GM18870 (cell line): ENCODE results near the gene NEU1.

Experiments
- ATAC-seq: cut with Tn5 transposase; IDR thresholded peaks from one replicate; pipeline ENCODE4 v1.9.1; 2021; ENCODE audit warnings: moderate library complexity; ENCODE audit not compliant: unreplicated experiment

The NEU1 gene

GRCh38 chr6:31896856-31897611, 34.4 kb upstream of the NEU1 start:
- ATAC-seq: no peak

- no peak for ATAC-seq
Observed at GRCh38 chr6:31896493-31896855, 33.9 kb upstream of the NEU1 start.

- no peak for ATAC-seq
Observed at GRCh38 chr6:31892821-31893220, 30.2 kb upstream of the NEU1 start.

GRCh38 chr6:31889331-31889972, 26.8 kb upstream of the NEU1 start:
- no peak for ATAC-seq

- no peak for ATAC-seq
Observed at GRCh38 chr6:31888276-31889258, 25.9 kb upstream of the NEU1 start.

GRCh38 chr6:31887173-31888007, 24.8 kb upstream of the NEU1 start:
- no peak for ATAC-seq

- ATAC-seq: no peak
Observed at GRCh38 chr6:31886541-31886991, 23.9 kb upstream of the NEU1 start.

- ATAC-seq: no peak
Observed at GRCh38 chr6:31884528-31885035, 22.0 kb upstream of the NEU1 start.

GRCh38 chr6:31883676-31884075, 21.1 kb upstream of the NEU1 start:
- ATAC-seq: no peak

GRCh38 chr6:31882344-31882743, 19.7 kb upstream of the NEU1 start:
- no peak for ATAC-seq

GRCh38 chr6:31881136-31881859, 18.7 kb upstream of the NEU1 start:
- ATAC-seq: no peak

- no peak for ATAC-seq
Observed at GRCh38 chr6:31880616-31881015, 18.0 kb upstream of the NEU1 start.

- no peak for ATAC-seq
Observed at GRCh38 chr6:31879901-31880300, 17.3 kb upstream of the NEU1 start.

GRCh38 chr6:31879143-31879542, 16.5 kb upstream of the NEU1 start:
- no peak for ATAC-seq

- ATAC-seq: no peak
Observed at GRCh38 chr6:31878726-31879125, 16.1 kb upstream of the NEU1 start, which contains the start of gene SLC44A4. Gene SLC44A4, minus strand, starts transcription at chr6:31878997. Its CDS starts 17 bp downstream, at chr6:31878980.

- ATAC-seq: no peak
Observed at GRCh38 chr6:31878222-31878621, 15.6 kb upstream of the NEU1 start.

GRCh38 chr6:31877651-31878161, 15.1 kb upstream of the NEU1 start:
- ATAC-seq: no peak

GRCh38 chr6:31877125-31877650, 14.6 kb upstream of the NEU1 start:
- ATAC-seq: no peak

- no peak for ATAC-seq
Observed at GRCh38 chr6:31876357-31876756, 13.7 kb upstream of the NEU1 start.
